HuH-7 (cell line): ENCODE results near the gene CLEC2L.
"Not testable (repeated sequence)": the region's sequence is repeated elsewhere in the genome, so short reads cannot be mapped to it uniquely, and the experiment has no call there.

Source experiments
- DNase-seq: peaks from one replicate; pipeline ENCODE4 v3.0.0; 2011; ENCODE audit warnings: low spot score

CLEC2L gene

DNA sequence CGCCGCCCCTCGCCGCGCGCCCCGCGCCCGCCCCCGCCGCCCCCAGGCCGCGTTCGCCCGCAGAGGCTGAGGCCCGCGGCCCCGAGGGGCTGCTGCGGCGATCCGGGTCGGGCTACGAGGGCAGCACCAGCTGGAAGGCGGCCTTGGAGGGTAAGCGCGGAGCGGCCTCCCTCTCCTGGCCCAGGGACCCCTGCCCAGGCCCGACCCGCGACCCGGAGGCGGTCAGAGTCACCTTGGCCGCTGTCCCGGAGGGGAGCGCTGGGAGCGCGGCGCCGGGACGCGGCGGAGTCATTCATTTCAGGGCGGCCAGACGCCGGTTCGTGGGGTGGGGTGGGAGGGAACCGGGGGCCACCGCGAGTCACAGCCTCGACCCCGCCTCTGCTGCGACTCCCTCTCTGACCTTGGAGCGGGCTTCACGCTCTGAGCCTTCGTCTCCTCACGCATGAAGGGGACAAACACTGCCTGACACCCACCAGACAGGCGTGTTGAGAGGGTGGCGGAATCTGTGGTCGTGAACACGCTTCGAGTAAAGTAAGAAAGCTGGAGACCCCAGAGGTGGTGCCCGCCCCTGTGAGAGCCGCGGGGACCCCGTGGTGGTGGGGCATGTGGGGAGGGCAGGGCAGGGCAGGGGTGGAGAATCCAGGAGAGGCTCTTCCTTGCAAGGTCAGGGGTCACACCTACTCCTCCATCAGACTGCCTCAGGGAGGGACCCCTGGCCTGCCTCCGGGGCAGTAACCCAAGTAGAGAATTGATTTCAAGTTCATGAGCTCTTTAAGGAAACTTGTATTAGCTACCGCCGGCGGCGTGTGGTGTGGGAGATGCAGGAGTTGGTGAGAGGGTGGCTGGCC lies 707 bp downstream of the CLEC2L start:
- DNase-seq = no peak

- no peak for DNase-seq
Observed at GRCh38 chr7:139525239-139525638, 1.8 kb downstream of the CLEC2L start.

DNA sequence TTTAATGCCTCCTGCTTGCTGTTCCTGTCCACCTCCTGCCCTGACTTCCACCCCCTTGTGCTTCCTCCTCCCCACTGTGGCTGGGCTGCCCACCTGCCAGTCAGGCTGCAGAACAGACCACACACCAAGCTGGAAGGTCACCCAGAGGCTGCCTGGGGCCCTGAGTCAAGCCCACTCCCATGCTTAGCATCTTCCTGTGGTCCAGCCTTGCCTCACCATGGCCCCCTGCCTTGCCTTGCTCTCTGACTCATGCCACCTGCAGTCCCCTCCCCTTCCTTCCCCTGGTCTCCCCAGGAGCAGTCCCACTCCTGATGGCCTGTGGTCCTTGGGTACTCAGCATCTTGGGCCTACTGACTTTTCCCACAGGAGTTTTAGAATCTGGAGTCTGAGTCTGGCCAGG lies 2.3 kb downstream of the CLEC2L start:
- no peak for DNase-seq

DNA sequence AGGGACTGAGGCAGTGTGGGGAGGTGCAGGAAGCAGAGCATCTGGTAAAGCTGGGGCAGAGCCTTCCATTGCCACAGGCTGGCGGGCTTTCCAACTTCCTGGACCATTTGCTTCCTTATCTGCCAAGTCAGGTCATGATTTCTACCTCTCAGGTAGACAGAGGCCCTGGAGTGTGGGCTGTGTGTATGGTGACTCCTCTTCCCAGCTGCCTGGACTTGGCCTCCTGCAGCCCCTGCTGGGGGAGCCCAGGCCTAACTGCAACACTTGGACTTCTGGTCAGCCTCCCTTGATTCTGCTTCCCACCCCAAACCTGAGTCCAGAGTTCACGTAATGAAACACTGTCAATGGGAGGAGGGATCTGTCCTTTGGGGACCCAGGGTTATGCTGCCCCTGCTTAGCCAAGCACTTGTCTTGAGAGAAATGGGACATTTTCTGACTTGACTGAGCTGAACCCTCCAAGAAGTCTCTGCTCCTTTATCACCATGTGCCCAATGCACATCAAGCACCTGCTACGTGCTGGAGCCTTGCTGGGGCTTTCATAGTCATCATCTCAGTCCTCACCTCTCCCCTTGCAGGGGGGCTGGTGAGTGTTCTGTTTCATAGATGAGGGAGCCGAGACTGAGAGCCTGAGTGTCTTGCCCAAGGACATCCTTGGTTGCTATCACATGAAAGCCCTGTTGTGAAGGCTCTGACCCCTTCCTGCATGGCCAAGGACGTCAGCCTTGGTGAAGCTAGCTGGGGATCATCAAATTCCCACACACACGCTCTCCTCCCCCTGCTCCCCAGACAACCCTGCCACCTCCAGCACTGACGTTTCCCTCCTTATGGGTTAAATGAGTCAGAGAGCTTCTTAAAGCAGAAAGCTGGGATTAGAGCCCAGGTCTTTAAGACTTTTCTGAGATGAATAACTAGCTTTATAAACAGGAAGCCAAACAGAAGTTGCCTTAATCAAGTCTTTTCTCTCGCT lies 3.4 kb downstream of the CLEC2L start:
- no peak for DNase-seq

GRCh38 chr7:139531094-139531493 lies 7.6 kb downstream of the CLEC2L start:
- DNase-seq = no peak

GRCh38 chr7:139532636-139533155 lies 9.2 kb downstream of the CLEC2L start:
- DNase-seq = no peak

- no peak for DNase-seq
Observed at GRCh38 chr7:139534096-139534495, 10.6 kb downstream of the CLEC2L start.

GRCh38 chr7:139534966-139535651 lies 11.6 kb downstream of the CLEC2L start:
- DNase-seq = no peak

DNA sequence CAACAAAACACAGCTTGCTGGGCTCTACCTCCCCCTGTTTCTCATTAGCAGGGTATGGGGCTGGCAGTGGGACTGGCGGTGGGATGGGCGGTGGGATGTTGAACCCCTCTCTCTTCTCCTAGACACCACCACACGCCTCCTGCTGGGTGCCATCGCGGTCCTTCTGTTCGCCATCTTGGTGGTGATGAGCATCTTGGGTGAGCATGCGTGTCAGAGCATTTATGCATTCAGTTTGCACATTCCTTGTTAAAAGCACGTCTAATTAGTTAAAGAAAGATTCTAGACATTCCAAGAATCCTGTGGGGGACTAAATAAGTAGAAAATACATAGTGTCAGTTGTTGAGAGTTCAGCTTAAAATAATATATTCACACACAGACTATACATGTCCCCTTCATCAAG lies 12.7 kb downstream of the CLEC2L start:
- no peak for DNase-seq

- no peak for DNase-seq
Observed at GRCh38 chr7:139538881-139539635, 15.6 kb downstream of the CLEC2L start.

DNA sequence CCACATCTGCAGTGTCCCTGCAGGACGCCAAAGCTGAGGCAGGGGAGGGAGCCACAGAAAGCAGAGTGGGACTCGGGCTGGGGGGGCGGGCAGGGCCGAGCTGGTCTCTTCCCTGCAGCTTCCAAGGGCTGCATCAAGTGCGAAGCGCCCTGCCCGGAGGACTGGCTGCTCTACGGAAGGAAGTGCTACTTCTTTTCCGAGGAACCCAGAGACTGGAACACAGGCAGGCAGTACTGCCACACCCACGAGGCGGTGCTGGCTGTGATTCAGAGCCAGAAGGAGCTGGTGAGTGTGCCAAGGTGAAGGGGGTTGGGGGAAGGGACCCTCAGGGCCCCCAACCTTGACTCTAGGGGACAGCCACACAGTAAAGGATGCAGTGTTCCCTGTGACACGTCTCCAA lies 16.7 kb downstream of the CLEC2L start:
- DNase-seq = no peak

- DNase-seq = no peak
Observed at GRCh38 chr7:139541600-139542307, 18.3 kb downstream of the CLEC2L start.

- peak; percentile 98 for DNase-seq
Observed at GRCh38 chr7:139542308-139543151, 19.0 kb downstream of the CLEC2L start.

GRCh38 chr7:139543801-139544603 lies 20.5 kb downstream of the CLEC2L start:
- no peak for DNase-seq

- no peak for DNase-seq
Observed at GRCh38 chr7:139544645-139545044, 21.2 kb downstream of the CLEC2L start.

GRCh38 chr7:139548302-139549028 lies 25.0 kb downstream of the CLEC2L start:
- DNase-seq = no peak

- DNase-seq = not testable (repeated sequence)
Observed at GRCh38 chr7:139553991-139554700, 30.7 kb downstream of the CLEC2L start.
